Measurements from ENCODE around the gene CPSF7. TPM values are rescaled to one million over a fixed set of nuclear protein-coding genes. Genes with fewer than 3 reads are reported as not detected.

CPSF7 gene
- total RNA-seq, 1 experiment from 2014 or later = 96.1 TPM

DNA sequence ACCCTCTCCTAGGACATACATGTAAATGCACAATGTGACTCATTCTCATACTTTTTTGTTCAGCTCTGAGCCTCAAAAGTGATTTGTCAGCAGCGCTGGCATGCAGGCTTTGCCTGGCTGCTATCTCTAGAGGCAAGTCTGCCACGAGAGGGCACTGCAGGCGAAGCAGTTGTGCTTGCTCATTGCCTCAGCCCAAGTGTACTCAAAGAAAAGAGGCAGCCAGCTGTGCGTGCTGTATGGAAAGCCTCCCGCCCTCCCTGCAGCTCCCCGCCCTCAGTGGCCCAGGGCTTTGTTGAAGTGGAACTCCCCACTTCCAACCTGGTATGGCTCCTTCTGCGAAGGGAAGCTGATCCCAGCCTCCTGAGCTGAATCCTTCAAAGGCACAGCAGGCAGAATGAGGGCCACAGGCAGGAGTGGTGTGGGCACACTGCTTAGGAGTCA is 16.5 kb upstream of the CPSF7 start:
- Histone ChIP-seq H3K9me3 (ENCODE audit: control insufficient read depth, insufficient read depth, low read depth, low read length) (no peaks in the 10 kb centered on the region), H3K27ac (ENCODE audit: low read length) (peak overlapping the region; percentile 31; the same call in 1 of the 2 replicates), H3K4me1 (ENCODE audit: control insufficient read depth, insufficient read depth, low read length) (peaks cover 3% of the 10 kb centered on the region; the same call in 1 of the 2 replicates), H3K27me3 (ENCODE audit: control insufficient read depth, insufficient read depth, low read length) (no peaks in the 10 kb centered on the region), H3K36me3 (ENCODE audit: control insufficient read depth, insufficient read depth, low read length) (peaks cover 21% of the 10 kb centered on the region; the same call in 1 of the 2 replicates), H3K4me3 (ENCODE audit: low read depth in 2 of 2, low read length in 2 of 2) (no peak overlapping the region)
- POLR2A ChIA-PET = interaction anchor here (0.6 kb wide), 1 partner anchor 20 kb away, joined by 3 read pairs; no protein-coding TSS in a partner anchor
- ATAC-seq = peak; percentile 95
- in situ Hi-C loops (cut with HindIII; ENCODE audit: low pct_unique_long_range_greater_than_20kb, low sequenced_read_pairs) (no loop called here), intact Hi-C loops (cut with micrococcal nuclease; ENCODE audit: unreplicated experiment) (loop anchor here (10.0 kb wide), 1 partner anchor 69 kb away; no protein-coding TSS in a partner anchor)
- TF ChIP-seq, protein P1, sequence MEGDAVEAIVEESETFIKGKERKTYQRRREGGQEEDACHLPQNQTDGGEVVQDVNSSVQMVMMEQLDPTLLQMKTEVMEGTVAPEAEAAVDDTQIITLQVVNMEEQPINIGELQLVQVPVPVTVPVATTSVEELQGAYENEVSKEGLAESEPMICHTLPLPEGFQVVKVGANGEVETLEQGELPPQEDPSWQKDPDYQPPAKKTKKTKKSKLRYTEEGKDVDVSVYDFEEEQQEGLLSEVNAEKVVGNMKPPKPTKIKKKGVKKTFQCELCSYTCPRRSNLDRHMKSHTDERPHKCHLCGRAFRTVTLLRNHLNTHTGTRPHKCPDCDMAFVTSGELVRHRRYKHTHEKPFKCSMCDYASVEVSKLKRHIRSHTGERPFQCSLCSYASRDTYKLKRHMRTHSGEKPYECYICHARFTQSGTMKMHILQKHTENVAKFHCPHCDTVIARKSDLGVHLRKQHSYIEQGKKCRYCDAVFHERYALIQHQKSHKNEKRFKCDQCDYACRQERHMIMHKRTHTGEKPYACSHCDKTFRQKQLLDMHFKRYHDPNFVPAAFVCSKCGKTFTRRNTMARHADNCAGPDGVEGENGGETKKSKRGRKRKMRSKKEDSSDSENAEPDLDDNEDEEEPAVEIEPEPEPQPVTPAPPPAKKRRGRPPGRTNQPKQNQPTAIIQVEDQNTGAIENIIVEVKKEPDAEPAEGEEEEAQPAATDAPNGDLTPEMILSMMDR (IDR thresholded peaks at IDR 0.05) = peak; percentile 91
- TF ChIP-seq POLR2AphosphoS5 (IDR thresholded peaks at IDR 0.05; ENCODE audit: low read depth, low read length) = no peak
- CTCF ChIA-PET = interaction anchor here (0.5 to 1.4 kb wide), 8 partner anchors 27 to 287 kb away, joined by 3 to 8 read pairs (median 5); no protein-coding TSS in a partner anchor
- BruUV-seq (replicated peaks) = no TSS peak
- DNase-seq (ENCODE audit: low read depth, low spot score) = peak; percentile 55

DNA sequence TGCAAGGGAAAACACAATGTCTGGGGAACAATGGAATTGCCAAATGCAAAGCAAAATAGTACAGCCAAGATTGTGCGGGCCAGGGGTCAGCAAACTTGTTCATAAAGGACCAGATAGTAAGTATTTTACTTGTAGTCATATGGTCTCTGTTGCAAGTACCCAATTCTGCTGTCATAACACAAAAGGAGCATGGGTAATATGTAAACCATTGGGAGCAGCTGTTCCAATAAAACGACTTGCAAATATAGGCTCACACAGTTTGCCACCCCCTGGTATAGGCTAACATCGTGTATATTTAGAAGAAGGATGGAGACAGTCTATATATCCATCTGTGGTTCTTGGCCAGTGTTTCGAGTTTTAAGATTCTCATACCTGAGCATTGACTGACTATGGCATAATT is 15.7 kb upstream of the CPSF7 start:
- in situ Hi-C loops (cut with HindIII; ENCODE audit: low pct_unique_long_range_greater_than_20kb, low sequenced_read_pairs) = no loop called here
- POLR2A ChIA-PET = interaction anchor here (0.5 to 0.6 kb wide), 2 partner anchors 12 to 21 kb away, joined by 3 to 4 read pairs; no protein-coding TSS in a partner anchor
- Histone ChIP-seq H3K27ac (ENCODE audit: low read length) (no peak overlapping the region), H3K9me3 (ENCODE audit: control insufficient read depth, insufficient read depth, low read depth, low read length) (no peaks in the 10 kb centered on the region), H3K4me3 (ENCODE audit: low read depth in 2 of 2, low read length in 2 of 2) (no peak overlapping the region), H3K27me3 (ENCODE audit: control insufficient read depth, insufficient read depth, low read length) (no peaks in the 10 kb centered on the region), H3K4me1 (ENCODE audit: control insufficient read depth, insufficient read depth, low read length) (peaks cover 3% of the 10 kb centered on the region; the same call in 1 of the 2 replicates), H3K36me3 (ENCODE audit: control insufficient read depth, insufficient read depth, low read length) (peaks cover 21% of the 10 kb centered on the region; the same call in 1 of the 2 replicates)
- DNase-seq (ENCODE audit: low read depth, low spot score) (no peak), ATAC-seq (no peak)
- TF ChIP-seq SIN3A (IDR thresholded peaks at IDR 0.05; ENCODE audit: borderline replicate concordance, insufficient read depth, low read depth, low read length) = no peak
- no peak for TF ChIP-seq TCF7L2 (IDR thresholded peaks at IDR 0.05; ENCODE audit: low read depth, low read length)
- TF ChIP-seq, protein P2, sequence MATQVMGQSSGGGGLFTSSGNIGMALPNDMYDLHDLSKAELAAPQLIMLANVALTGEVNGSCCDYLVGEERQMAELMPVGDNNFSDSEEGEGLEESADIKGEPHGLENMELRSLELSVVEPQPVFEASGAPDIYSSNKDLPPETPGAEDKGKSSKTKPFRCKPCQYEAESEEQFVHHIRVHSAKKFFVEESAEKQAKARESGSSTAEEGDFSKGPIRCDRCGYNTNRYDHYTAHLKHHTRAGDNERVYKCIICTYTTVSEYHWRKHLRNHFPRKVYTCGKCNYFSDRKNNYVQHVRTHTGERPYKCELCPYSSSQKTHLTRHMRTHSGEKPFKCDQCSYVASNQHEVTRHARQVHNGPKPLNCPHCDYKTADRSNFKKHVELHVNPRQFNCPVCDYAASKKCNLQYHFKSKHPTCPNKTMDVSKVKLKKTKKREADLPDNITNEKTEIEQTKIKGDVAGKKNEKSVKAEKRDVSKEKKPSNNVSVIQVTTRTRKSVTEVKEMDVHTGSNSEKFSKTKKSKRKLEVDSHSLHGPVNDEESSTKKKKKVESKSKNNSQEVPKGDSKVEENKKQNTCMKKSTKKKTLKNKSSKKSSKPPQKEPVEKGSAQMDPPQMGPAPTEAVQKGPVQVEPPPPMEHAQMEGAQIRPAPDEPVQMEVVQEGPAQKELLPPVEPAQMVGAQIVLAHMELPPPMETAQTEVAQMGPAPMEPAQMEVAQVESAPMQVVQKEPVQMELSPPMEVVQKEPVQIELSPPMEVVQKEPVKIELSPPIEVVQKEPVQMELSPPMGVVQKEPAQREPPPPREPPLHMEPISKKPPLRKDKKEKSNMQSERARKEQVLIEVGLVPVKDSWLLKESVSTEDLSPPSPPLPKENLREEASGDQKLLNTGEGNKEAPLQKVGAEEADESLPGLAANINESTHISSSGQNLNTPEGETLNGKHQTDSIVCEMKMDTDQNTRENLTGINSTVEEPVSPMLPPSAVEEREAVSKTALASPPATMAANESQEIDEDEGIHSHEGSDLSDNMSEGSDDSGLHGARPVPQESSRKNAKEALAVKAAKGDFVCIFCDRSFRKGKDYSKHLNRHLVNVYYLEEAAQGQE (IDR thresholded peaks at IDR 0.05; ENCODE audit: insufficient read depth in 1 of 2, low read depth in 2 of 2, low read length in 1 of 2) = no peak
- TF ChIP-seq, protein P1 (IDR thresholded peaks at IDR 0.05) = no peak
- TF ChIP-seq POLR2AphosphoS5 (IDR thresholded peaks at IDR 0.05; ENCODE audit: low read depth, low read length) = no peak
- CTCF ChIA-PET = interaction anchor here (1.1 to 1.4 kb wide), 2 partner anchors 71 to 288 kb away, joined by 4 to 8 read pairs; no protein-coding TSS in a partner anchor
- TSS peak; percentile 10 for BruUV-seq (replicated peaks)
- intact Hi-C loops (cut with micrococcal nuclease; ENCODE audit: unreplicated experiment) = loop anchor here (10.0 kb wide), 1 partner anchor 69 kb away; no protein-coding TSS in a partner anchor
